GM19468 (cell line): Measurements from ENCODE around the gene COPB1.

ENCODE experiments used
- ATAC-seq: cut with Tn5 transposase; IDR thresholded peaks from one replicate; pipeline ENCODE4 v1.9.1; 2021; ENCODE audit warnings: mild to moderate bottlenecking, moderate library complexity, moderate number of reproducible peaks; ENCODE audit not compliant: unreplicated experiment; ENCODE audit errors: extremely low read depth

COPB1 gene

DNA sequence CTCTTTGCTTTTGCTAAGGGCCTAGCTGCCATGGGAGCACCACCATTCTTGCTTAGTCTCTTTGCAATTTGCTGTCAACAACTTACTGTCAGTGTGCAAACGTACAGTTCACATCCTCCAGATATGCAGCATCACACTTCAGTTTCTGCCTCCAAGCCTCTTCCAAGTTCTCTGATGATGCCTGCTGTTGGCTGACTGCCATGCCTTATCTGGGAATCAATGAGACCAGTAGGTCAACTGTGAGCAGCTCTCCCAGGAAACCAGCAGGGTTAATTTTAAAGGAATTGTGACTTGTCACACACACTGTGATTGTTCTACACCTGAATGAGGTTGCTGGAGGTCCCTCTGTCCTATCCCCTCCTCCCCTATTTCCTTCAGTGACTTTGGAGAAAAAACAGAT is 56.0 kb downstream of the COPB1 start:
- no peak for ATAC-seq

DNA sequence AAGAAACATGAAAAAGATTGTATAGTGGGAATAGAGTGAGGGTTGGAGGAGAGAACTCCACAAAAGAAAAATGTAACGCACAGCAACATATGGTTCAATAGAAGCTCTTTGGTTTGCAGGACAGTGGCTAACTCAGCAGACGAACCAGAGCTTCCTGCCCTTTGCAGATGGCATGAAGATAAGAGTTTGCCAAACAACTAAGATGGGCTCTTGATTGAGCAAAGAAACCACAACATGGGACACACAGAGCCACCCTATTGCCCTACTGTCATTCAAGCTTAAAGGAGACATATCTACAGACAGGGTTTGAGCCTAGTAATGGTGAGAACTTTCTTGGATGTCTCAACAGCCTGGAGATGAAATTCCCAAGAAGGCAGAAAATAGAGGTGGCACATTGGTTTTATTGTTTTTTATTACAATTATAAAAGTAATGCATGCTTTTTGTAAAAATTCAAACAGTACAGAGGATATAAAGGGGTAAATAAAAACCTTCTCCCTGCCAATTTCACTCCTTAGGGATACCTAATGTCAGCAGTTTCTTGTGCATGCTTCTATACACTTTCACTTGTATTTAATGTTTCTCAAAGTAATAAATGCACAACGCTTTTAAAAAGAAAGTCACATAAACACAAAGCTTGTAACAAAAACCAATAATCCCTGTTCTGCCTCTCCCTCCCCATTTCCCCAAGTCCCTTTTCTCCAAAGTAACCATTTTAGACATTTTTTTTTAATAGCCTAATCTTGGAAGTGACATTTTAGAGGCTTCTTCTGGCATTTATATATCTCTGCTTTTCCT is 63.7 kb downstream of the COPB1 start:
- no peak for ATAC-seq

DNA sequence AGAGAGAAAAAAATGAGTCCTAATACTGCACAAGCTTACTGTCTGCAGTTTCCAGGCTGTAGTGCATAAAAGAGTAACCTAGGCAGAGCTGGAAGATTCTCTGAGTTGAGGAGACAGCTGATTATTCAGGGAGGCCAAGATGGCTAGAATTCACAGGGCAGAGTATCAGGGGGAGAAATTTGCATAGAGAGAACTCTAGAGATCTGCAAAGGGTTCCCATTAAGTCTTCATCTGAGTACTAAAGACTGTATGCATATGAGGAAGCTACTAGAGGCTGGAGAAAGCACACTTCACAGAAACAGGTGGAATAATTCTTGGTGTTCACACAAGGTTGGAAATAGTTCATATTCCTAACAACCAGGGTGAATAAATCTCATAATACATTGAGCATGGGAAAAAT is 74.0 kb downstream of the COPB1 start:
- ATAC-seq = no peak

DNA sequence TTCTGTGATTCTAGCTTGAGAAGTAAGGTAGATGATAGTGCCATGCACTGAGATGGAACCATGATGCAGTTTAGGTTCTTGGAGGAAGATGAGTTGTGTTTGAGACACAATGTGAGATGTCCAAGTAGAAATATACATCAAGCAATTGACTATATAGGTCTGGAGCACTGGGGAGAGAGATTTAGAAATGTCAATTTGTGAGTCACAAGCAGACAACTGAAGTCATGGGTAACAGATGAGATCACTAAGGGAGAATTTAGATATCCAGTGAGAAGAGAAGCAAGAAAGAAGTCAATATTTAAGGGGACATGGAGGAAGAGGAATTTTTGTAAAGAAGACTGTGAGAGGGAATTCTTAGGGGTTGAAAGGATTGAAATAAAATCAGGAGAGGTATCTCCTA is 75.5 kb downstream of the COPB1 start:
- no peak for ATAC-seq

DNA sequence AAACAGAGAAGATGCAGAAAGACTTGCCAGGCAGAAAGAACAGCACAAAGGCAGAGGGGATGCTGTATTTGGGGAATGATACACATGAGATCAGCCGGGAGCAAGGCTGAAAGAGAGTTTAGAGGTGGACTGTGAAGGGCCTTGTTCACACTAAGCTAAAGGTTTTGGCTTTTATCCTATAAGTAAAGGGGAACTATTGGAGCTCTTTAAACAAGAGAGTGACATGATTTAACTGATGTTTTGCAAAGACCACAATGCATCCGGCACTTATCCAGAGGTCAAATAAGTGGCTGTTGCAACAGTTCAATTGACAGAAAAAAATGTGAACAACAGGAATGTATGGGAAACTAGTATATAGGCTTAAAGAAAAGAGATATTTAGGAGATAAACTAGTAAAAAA is 76.0 kb downstream of the COPB1 start:
- ATAC-seq = no peak

DNA sequence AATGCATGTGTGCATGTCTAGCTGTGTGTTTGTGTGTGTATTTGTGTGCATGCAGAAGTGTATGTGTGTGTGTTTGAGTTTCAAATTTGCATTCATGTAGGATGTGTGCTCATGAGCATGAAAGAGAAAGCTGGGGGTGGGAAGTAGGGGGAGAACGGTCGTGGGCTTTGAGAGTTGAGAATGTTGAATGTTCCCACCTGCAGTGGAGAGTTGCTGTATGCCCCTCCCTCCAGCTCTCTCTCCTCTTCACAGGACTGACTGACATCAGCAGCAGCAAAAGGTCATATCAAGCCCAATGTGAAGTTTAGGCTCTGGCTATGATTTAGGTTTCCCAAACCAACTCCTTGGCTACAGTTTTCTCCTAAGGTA is 76.8 kb downstream of the COPB1 start:
- ATAC-seq = no peak

DNA sequence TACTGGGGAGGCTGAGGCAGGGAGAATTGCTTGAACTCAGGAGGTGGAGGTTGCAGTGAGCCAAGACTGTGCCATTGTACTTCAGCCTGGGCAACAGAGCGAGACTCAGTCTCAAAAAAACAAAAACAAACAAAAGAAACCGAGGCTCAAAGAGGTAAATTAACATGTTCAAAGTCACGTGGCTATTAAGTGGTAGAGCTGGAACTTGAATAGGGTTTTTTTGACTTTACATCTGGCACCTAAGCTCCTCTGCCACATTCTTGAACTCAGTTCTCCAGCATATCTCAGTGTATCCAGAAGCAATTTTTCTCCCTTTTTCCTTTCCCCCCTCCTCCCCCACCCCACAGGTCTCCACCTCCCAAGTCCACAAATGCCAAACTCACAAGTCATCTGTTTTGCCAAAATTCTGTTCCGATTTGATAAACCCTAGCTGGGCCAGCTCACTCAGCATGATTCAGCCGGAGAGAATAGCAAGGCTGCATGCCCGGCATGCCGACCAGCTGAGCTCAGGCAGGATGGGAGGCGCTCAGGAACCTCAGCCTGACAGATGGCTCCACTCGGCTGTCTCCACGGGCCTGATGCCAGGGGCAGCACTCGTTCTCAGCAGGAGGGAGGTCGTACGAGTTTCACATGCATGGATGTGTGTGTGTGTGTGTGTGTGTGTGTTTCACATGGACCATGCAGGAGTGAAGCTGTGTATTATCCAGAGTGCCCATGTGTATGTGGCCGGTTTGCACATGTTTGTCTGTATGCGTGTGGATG is 77.4 kb downstream of the COPB1 start:
- no peak for ATAC-seq

DNA sequence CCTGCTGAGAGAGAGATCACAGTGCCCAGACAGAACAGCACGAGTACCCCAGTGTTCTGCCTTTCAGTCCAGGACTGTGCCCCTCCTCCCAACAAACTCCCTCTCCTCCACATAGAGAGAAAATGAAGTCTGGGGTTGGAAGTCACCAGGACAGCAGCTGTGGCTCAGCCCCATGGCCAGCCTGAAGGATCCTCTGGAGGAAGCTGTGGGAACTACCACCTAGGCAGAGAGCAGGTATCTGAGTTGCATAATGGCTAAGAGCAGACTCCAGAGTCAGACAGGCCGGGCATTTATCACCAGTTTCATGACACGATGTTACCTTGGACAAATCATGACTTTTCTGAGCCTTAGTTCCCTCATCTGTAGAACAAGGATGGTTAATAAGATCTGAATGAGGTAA is 79.4 kb downstream of the COPB1 start:
- ATAC-seq = no peak

DNA sequence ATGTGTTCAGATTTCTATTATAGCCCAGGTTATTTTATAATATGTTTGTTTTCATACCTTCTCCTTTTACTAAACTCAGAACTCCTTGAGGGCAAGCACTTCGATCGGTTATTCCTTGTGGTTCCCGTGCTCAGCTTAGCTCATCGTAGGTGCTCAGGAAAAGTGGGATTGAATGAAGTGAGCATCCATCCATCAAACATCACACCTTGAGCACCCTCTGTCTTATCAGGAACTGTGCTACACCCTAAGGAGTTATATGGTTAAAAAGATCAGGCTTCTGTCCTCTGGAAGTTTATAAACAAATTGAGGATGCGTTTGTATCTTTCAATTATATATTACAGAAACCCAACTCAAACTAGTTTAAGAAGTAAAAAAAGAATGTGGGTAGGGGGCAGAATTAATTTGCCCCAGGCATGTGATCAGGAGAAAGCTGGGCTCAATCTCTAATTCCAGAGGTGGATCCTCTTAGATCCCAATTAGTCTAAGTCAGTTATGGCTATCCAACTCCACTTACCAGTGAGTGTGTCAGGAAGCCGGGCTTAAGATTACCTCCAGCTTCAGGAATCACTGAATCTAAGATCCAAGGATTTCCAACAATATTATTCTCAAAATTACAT is 80.7 kb downstream of the COPB1 start:
- no peak for ATAC-seq

DNA sequence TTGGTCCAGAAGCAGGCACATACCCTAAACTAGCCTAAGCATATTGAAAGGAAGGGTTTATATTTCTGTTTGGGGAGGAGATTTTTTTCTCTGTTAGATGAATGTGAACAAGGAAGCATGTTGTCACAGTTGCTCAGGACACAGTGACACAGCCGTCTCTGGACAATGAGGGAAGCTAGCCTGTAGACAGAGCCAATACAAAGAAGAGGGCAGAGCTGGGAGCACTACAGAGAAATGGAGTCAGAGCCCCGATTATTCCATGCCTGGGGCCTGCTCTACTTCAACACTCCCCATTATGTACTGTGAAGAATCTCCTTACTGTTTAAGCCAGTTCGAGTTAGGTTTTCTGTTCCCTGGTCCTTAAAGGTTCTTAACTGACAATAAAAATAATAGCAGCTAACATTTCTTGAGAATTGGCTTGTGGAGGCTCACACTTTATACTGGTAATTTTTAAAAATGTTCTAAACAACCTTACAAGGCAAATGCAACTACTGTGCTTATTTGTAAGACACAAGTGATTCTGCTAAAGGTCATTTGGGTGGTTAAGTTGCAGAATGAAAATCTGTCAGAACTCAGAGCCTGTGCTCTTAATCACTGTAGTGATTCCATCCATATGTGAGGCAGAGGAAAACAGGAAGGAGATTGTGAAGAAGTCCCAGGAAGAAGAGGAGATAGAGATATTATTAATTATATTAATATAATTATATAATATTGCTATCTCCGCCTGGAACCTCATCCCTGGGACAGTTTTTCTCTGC is 81.8 kb downstream of the COPB1 start:
- ATAC-seq = no peak

DNA sequence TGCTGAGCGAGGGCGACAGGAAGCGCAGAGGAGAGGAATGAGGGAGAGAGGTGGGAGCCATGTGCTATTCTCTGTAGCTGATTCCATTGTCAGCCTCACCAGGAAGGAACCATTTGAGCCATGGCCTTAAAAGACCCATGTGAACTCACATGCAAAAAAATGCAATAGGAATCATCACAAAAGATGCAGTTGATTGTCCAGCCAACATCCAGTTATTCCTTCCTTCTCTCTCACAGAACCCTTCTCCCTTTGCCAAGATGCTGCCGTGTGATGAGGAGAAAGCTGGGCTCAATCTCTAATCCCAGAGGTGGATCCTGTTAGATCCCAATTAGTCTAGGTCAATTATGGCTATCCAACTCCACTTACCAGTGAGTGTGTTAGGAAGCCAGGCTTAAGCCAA is 82.4 kb downstream of the COPB1 start:
- no peak for ATAC-seq

DNA sequence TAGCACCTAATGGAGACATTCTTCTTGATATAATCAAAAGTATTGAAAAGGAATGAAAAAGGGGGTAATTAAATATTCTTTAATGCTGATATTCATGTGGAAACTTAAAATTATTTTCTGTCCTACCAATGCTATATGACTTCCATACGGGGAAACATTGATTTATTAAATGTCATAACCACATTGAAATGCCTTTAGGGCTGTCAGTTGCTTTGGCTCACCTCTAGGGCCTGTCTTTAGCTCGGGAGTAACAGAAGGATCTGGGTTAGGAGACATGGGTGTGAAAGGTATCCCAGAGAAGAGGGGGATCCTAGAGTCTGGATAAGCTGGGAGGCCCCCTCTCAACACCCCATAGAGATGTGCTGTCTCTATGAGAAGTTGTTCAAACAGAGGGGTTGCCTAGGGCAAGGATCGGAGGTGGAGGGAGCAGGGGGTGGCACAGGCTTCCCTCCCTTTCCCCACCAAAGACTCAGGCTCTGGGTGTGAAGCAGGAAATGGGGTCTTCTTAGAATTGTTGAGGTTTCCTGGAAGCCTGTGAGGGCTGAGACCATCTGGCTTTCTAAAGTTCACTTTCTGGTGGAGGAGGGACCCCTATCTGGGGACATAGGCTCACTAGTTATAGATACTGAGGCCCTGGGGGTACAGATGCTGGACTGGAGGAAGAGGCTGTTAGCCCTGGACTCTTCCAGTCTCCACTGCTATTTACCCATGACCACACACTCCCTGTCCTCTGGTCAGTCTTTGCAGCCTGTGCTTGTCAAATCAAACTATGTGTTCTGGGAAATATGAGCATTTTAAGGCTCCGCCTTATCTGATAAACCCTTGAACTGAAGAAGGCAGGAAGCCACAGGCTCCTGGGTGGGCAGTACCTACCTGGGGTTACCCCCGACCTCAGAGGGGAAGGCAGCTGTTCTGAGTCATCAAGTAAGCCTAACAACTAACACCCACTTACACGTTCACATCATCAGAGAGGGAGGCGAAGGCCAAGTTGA is 84.8 kb downstream of the COPB1 start:
- peak; percentile 73 for ATAC-seq

DNA sequence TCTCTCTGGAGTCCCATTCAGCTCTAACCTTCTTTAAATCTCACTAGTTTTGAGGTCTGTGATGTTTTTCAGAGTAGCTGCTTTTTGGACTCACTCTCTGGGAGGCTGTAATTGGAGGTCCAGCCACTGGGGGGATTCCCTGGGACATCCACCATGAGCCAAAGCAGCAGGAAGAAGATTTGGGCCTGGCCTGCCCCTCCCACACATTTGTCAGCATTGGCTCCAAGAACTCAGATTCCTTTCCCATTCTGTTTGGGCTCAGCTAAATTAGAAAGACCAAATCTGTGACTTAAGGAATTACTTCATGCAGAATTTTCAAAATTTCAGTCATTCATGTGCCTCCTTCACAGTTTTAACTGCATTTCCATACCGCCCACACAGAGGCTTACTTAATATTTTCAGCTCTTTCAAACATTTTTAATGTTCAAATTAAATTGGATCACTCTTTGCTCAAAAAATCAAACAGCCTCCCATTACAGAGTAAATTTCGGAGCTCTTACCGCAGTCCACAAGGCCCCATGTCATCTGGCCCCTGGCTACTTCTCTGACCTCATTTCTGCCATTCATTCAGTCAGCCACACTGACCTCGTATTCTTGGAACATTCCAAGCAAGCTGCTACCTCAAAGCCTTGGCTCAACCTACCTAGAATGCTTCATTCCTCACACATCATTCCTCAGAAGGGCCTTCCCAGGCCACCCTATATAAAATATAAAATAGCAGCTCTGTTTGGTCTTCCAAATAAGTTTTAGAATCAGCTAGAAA is 86.1 kb downstream of the COPB1 start:
- no peak for ATAC-seq

DNA sequence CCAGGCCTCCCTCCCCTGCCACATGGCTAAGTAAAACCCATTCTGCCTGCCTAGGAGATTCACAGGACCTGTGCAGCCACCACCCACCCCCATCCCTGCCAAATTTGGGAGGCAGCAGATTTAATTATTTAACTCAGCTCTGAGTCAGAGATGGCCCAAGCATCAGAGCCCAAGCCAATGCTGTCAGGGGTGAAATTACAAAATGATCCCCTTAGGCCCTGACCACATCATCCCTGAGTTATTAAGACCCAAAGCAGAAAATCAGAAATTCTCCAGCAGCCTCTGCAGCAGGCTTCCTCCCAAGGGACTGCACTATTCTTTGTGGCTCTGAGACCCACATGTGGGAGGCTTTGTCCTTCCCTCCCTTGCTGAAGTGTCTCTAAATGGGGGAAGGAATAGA is 87.8 kb downstream of the COPB1 start:
- ATAC-seq = no peak

DNA sequence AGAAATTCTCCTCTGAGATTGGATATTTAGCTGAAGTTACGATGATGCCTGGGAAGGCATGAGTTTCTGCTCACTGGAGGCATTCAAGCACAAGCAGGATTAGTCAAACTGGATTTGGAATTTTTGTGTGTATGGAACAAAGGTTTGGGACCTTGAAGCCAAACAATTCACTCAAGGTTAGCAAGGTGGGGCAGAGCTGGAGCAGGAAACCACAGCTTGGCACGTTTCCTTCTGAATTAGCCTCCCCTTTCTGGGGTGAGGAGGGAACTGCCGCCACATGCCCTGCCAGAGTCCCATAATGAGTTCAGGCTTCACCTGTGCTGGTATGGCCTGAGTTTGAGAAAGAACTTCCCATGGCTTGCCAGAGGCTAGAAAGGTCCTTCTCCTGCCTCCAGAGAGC is 89.7 kb downstream of the COPB1 start:
- ATAC-seq = no peak

DNA sequence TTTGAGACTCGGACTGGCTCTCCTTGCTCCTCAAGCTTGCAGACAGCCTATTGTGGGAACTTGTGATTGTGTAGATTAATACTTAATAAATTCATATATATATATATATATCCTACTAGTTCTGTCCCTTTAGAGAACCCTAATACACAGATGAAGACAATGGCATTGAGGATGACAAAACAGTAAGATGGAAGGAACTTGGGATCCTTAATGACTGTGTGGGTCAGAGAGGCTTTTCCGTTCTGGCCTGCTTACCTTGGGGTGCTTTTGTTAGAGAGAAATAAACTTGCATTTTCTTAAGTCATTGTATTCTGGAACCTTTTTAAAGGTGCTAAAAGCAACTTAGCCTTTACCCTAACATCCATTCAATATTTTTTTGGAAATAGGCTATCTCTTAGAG is 91.0 kb downstream of the COPB1 start:
- no peak for ATAC-seq
